GM15510 (cell line): ENCODE measurements around the gene NDST4.

Experiments used
- POLR2A ChIP-seq: IDR thresholded peaks from 3 replicates; pipeline ENCODE4 v1.6.1; 2011; ENCODE audit warnings: borderline replicate concordance; ENCODE audit not compliant: insufficient read length; ENCODE audit errors: extremely low read depth

NDST4 gene

DNA sequence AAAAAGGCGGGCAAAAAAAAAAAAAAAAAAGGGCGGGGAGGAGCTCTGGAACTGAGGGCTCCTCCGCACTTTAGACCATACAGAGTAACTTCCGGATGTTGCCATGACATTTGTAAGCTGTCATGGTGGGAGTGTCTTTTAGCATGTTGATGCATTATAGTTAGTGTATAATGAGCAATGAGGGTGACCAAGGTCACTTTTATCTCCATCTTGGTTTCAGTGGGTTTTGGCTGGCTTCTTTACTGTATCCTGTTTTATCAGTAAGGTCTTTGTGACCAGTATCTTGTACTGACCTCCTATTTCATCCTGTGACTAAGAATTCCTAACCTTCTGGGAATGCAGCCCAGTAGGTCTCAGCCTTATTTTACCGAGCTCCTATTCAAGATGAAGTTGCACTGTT, 321.4 kb downstream of the NDST4 start:
- TF ChIP-seq POLR2A = no peak

DNA sequence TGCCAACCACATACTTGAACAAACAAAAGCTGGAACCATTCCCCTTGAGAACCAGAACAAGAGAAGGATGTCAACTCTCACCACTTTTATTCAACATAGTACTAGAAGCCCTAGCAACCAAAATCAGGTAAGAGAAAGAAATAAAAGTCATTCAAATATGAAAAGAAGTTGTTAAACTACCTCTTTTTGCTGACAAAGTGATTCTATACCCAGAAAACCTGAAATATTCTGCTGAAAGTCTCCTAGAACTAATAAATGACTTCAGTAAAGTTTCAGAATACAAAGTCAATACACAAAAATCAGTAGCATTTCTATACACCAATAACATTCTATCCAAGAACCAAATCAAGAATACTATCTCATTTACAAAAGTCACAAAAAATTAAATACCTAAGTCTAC, 327.9 kb downstream of the NDST4 start:
- no peak for TF ChIP-seq POLR2A

DNA sequence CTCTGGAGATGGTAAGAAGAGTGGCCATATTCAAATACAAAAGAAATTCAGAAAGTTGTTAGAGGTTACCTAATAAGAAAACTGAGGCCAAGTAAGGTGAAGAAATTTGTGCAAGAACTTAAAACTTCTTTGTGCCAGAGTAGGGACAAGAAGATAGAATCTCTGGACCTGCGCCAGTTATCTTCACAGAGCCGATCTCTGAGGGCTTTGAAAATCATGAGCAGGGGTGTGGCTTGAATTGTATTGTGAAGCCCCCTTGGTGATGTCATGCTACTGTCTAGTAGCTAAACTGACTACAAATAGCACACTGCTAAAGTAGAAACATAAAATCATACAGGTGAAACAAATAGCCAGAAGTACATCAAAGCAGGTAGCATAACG, 330.2 kb downstream of the NDST4 start:
- TF ChIP-seq POLR2A = no peak

- TF ChIP-seq POLR2A = no peak
These were observed 330.8 kb downstream of the NDST4 start for GRCh38 chr4:114782415-114783214.

GRCh38 chr4:114780205-114780604, 333.2 kb downstream of the NDST4 start:
- TF ChIP-seq POLR2A = no peak
